ENCODE data around the gene PDE6C.

GRCh38 chr10:93697207-93697606, 84.9 kb downstream of the PDE6C start:
- TF ChIP-seq CTCF (IDR thresholded peaks at IDR 0.05; ENCODE audit: low read depth, low read length) (peak; percentile 43), EZH2phosphoT487 (IDR thresholded peaks at IDR 0.05; ENCODE audit: low read depth) (no peak)

Data from OCI-LY3 (cell line).